OCI-LY3 (cell line): ENCODE measurements around the gene PCDH15.
"Not testable (repeated sequence)": the region's sequence is repeated elsewhere in the genome, so short reads cannot be mapped to it uniquely, and the experiment has no call there.

Experiments used
- H2AFZ ChIP-seq: fragments of 200-600, 300-600 bp; shearing (Covaris generic); 2 replicates; pipeline ENCODE4 v1.6.0; 2014; ENCODE audit warnings: antibody characterized with exemption, low read depth, low read length
- H3K27ac ChIP-seq: fragments of 200-600, 300-600 bp; sonication (generic); 2 replicates; pipeline ENCODE4 v1.5.1; 2014; ENCODE audit warnings: mild to moderate bottlenecking, low read length, moderate library complexity, mixed read lengths
- H3K27me3 ChIP-seq: fragments of 200-600, 300-600 bp; sonication (generic); 2 replicates; pipeline ENCODE4 v1.6.1; 2014; ENCODE audit warnings: low read depth, low read length, mixed read lengths
- H3K36me3 ChIP-seq: fragments of 200-600, 300-600 bp; sonication (generic); replicated peaks from 2 replicates; pipeline ENCODE3; 2014; ENCODE audit warnings: low read depth, low read length, mixed read lengths
- H3K4me1 ChIP-seq: fragments of 300-600, 200-600 bp; sonication (generic); 2 replicates; pipeline ENCODE4 v1.6.1; 2014; ENCODE audit warnings: low read length, mixed read lengths
- H3K4me2 ChIP-seq: fragments of 200-600, 300-600 bp; sonication (generic); 2 replicates; pipeline ENCODE4 v1.6.1; 2014; ENCODE audit warnings: low read length, mixed read lengths
- H3K4me3 ChIP-seq: fragments of 300-600, 200-600 bp; sonication (generic); 2 replicates; pipeline ENCODE4 v1.5.1; 2014; ENCODE audit warnings: antibody characterized with exemption, mild to moderate bottlenecking, low read length, moderate library complexity
- H3K79me2 ChIP-seq: fragments of 300-600, 200-600 bp; shearing (Covaris generic); 2 replicates; pipeline ENCODE4 v1.6.1; 2014; ENCODE audit warnings: mild to moderate bottlenecking, low read length, mixed read lengths
- H3K9ac ChIP-seq: fragments of 300-600, 200-600 bp; shearing (Covaris generic); 2 replicates; pipeline ENCODE4 v1.6.0; 2014; ENCODE audit warnings: mild to moderate bottlenecking, low read length, moderate library complexity
- H3K9me3 ChIP-seq: fragments of 200-600, 300-600 bp; shearing (Covaris generic); 2 replicates; pipeline ENCODE4 v1.6.1; 2014; ENCODE audit warnings: low read length, mixed read lengths; ENCODE audit not compliant: insufficient read depth
- H4K20me1 ChIP-seq: fragments of 200-600, 300-600 bp; sonication (generic); 2 replicates; pipeline ENCODE4 v1.6.1; 2016; ENCODE audit warnings: low read length, mixed read lengths; ENCODE audit not compliant: insufficient read depth
- CTCF ChIP-seq: fragments of 200-600, 300-600 bp; sonication (generic); IDR thresholded peaks from 2 replicates; pipeline ENCODE4 v1.5.1; 2014; ENCODE audit warnings: antibody characterized with exemption, low read length, low read depth
- EZH2phosphoT487 ChIP-seq: fragments of 200-600 bp; shearing (Covaris generic); IDR thresholded peaks from 2 replicates; pipeline ENCODE4 v1.6.1; 2018; ENCODE audit warnings: antibody characterized with exemption, mixed run types, low read depth

The PCDH15 gene

GRCh38 chr10:53939654-53940053 lies 861.4 kb downstream of the PCDH15 start:
- H3K9ac ChIP-seq, result no peak overlapping the region
- H3K27me3 ChIP-seq, result no peaks in the 10 kb centered on the region
- H2AFZ ChIP-seq, result no peak overlapping the region
- no peaks in the 10 kb centered on the region for H3K9me3 ChIP-seq
- H4K20me1 ChIP-seq, result no peaks in the 10 kb centered on the region
- H3K4me3 ChIP-seq, result no peak overlapping the region
- H3K4me1 ChIP-seq, result peaks cover 25% of the 10 kb centered on the region
- TF ChIP-seq EZH2phosphoT487 (no peak), CTCF (no peak)
- no peaks in the 10 kb centered on the region for H3K79me2 ChIP-seq
- no peaks in the 10 kb centered on the region for H3K36me3 ChIP-seq
- no peak overlapping the region for H3K4me2 ChIP-seq
- no peak overlapping the region for H3K27ac ChIP-seq

- Histone ChIP-seq H3K9ac (no peak overlapping the region), H3K27me3 (no peaks in the 10 kb centered on the region), H3K27ac (no peak overlapping the region), H2AFZ (no peak overlapping the region), H3K4me1 (peaks cover 6% of the 10 kb centered on the region), H3K4me3 (no peak overlapping the region), H3K79me2 (no peaks in the 10 kb centered on the region), H3K9me3 (no peaks in the 10 kb centered on the region), H3K36me3 (no peaks in the 10 kb centered on the region), H3K4me2 (no peak overlapping the region), H4K20me1 (no peaks in the 10 kb centered on the region)
- TF ChIP-seq EZH2phosphoT487 (no peak), CTCF (no peak)
Measured at GRCh38 chr10:53930648-53931047, 870.4 kb downstream of the PCDH15 start.

DNA sequence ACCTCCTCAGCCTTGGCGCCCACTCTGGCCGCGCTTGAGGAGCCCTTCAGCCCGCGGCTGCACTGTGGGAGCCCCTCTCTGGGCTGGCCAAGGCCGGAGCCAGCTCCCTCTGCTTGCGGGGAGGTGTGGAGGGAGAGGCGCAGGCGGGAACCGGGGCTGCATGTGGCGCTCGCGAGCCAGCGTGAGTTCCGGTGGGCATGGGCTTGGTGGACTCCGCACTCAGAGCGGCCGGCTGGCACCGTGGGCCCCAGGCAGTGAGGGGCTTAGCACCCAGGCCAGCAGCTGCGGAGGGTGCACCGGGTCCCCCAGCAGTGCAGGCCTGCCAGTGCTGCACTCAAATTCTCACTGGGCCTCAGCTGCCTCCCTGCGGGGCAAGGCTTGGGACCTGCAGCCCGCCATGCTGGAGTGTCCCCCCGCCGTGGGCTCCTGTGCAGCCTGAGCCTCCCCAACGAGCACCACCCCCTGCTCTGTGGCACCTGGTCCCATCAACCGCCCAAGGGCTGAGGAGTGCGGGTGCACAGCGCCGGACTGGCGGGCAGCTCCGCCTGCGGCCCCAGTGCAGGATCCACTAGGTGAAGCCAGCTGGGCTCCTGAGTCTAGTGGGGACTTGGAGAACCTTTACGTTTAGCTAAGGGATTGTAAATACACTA lies 876.9 kb downstream of the PCDH15 start:
- not testable (repeated sequence) for H4K20me1 ChIP-seq, H3K9me3 ChIP-seq, H3K36me3 ChIP-seq, H2AFZ ChIP-seq, H3K4me1 ChIP-seq, H3K27me3 ChIP-seq, H3K4me2 ChIP-seq, H3K27ac ChIP-seq, H3K79me2 ChIP-seq, H3K9ac ChIP-seq, H3K4me3 ChIP-seq

- H3K27me3 ChIP-seq, result no peaks in the 10 kb centered on the region
- H3K79me2 ChIP-seq, result no peaks in the 10 kb centered on the region
- H3K9ac ChIP-seq, result no peak overlapping the region
- no peak overlapping the region for H3K27ac ChIP-seq
- H4K20me1 ChIP-seq, result no peaks in the 10 kb centered on the region
- no peaks in the 10 kb centered on the region for H3K9me3 ChIP-seq
- no peaks in the 10 kb centered on the region for H3K36me3 ChIP-seq
- H3K4me2 ChIP-seq, result no peak overlapping the region
- TF ChIP-seq CTCF (no peak), EZH2phosphoT487 (no peak)
- no peak overlapping the region for H2AFZ ChIP-seq
- no peaks in the 10 kb centered on the region for H3K4me1 ChIP-seq
- no peak overlapping the region for H3K4me3 ChIP-seq
Measured at GRCh38 chr10:53918755-53919154, 882.3 kb downstream of the PCDH15 start.

DNA sequence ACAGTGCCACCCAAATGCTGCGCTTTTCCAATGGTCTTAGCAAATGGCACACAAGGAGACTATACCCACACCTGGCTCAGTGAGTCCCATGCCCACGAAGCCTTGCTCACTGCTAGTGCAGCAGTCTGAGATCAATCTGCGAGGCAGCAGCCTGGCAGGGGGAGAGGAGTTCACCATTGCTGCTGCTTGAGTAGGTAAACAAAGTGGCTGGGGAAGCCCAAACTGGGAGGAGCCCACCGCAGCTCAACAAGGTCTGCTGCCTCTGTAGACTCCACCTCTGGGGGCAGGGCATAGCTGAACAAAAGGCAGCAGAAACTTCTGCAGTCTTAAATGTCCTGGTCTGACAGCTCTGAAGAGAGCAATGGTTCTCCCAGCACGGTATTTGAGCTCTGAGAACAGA lies 891.2 kb downstream of the PCDH15 start:
- no peak overlapping the region for H3K9ac ChIP-seq
- no peaks in the 10 kb centered on the region for H3K9me3 ChIP-seq
- H3K36me3 ChIP-seq, result no peaks in the 10 kb centered on the region
- no peaks in the 10 kb centered on the region for H3K79me2 ChIP-seq
- no peaks in the 10 kb centered on the region for H3K27me3 ChIP-seq
- TF ChIP-seq EZH2phosphoT487 (no peak), CTCF (no peak)
- H3K4me1 ChIP-seq, result no peaks in the 10 kb centered on the region
- no peak overlapping the region for H2AFZ ChIP-seq
- H3K27ac ChIP-seq, result no peak overlapping the region
- H3K4me2 ChIP-seq, result no peak overlapping the region
- no peaks in the 10 kb centered on the region for H4K20me1 ChIP-seq
- no peak overlapping the region for H3K4me3 ChIP-seq
